Right lobe of liver (tissue), 6 donors: ENCODE data around the gene PCDHGC3. TPM values are rescaled to one million over a fixed set of nuclear protein-coding genes. Genes with fewer than 3 reads are reported as not detected.

Source experiments
- ATAC-seq, 4 donors: fragments of 200-7000 bp; cut with Tn5 transposase; one replicate each; pipeline ENCODE4 v1.9.1; 2020; ENCODE audit warnings: mild to moderate bottlenecking in 4 of 4, moderate library complexity in 4 of 4
- DNase-seq, 3 donors: peaks; one replicate each; pipeline ENCODE4 v3.0.0-alpha.2; 2020
- H3K27ac ChIP-seq, 3 donors: fragments of 200-600 bp; one replicate each; pipeline ENCODE4 v1.8.0; 2022
- H3K27me3 ChIP-seq, 2 donors: fragments of 200-600 bp; one replicate each; pipeline ENCODE4 v1.8.0; 2022
- H3K36me3 ChIP-seq, 4 donors: fragments of 200-600 bp; sonication (generic) in 1 of 4; one replicate each; pipeline versions ENCODE4 v1.5.1 to v1.8.0; 2017 to 2022; ENCODE audit warnings: control low read depth in 1 of 4
- H3K4me1 ChIP-seq, 4 donors: fragments of 200-600 bp; sonication (generic) in 1 of 4; one replicate each; pipeline versions ENCODE4 v1.5.1 to v1.8.0; 2017 to 2022; ENCODE audit warnings: control low read depth in 1 of 4
- H3K4me3 ChIP-seq, 3 donors: fragments of 200-600 bp; one replicate each; pipeline ENCODE4 v1.8.0; 2022
- H3K9me3 ChIP-seq, 4 donors: fragments of 200-600 bp; sonication (generic) in 1 of 4; one replicate each; pipeline versions ENCODE4 v1.5.1 to v1.8.0; 2017 to 2022; ENCODE audit warnings: control low read depth in 1 of 4
- CTCF ChIP-seq, 4 donors: fragments of 200-600 bp in 3 of 4; fragments of 450-650 bp in 1 of 4; IDR thresholded peaks; one replicate each; pipeline versions ENCODE4 v1.5.1 to v1.8.0; 2016 to 2022; ENCODE audit warnings: antibody characterized with exemption in 4 of 4, mild to moderate bottlenecking in 2 of 4
- POLR2A ChIP-seq: fragments of 450-650 bp; IDR thresholded peaks from one replicate; pipeline ENCODE4 v1.6.1; 2017; ENCODE audit warnings: antibody characterized with exemption, mild to moderate bottlenecking
- WGBS: methylation state at CpG from one replicate; pipeline ENCODE4 v1.1.6; 2018; ENCODE audit warnings: low coverage, low lambda C conversion rate; ENCODE audit not compliant: insufficient coverage; ENCODE audit errors: missing lambda C conversion rate; 5-methylcytosine and 5-hydroxymethylcytosine counted together
- intact Hi-C, 2 donors: fragments of 100-400 bp; cut with DNase I; formaldehyde crosslinking; loops; one replicate each; pipeline versions ENCODE4 v1.11.2 to v1.14.1; 2022
- total RNA-seq, 6 experiments: library from RNA; depleted of rRNA in 2 of 6; stranded (reverse); fragments of >200 nt in 2 of 6; fragmentation: NEBNext Ultra II Directional in 3 of 6; extraction: Animal tissue kit (Norgen Biotek cat#: 25700) in 3 of 6; gene quantifications; one replicate each; pipeline versions ENCODE4 v1.1.0 to v1.2.4, GENCODE V29; 2016 to 2023
- donor health status: DM: no; HTN: yes; CAD: no.
- donor health status: DM: no; HTN: no; CAD: no.
- donor health status: DM: no; HTN: no; CAD: no.
- donor health status: DM: no; HTN: yes; CAD: no.
- donor health status: DM: no; HTN: yes; CAD: no.

Gene PCDHGC3
- total RNA-seq, 6 experiments from 2014 or later, result 6.1 to 10.6 (median 7.6) TPM

- H3K4me1 ChIP-seq, result peaks cover 0 to 15% (median 0%) of the 10 kb centered on the region in 4 donors
- ATAC-seq (no peak), DNase-seq (peak in 1 of 3 donors; percentile 36)
- H3K36me3 ChIP-seq, result peaks cover 0 to 45% (median 14%) of the 10 kb centered on the region in 4 donors
- intact Hi-C loops, result no loop called here
- H3K4me3 ChIP-seq, result no peak overlapping the region
- 69% methylated on average over 8 of the region's 8 CpGs for WGBS
- TF ChIP-seq POLR2A, result no peak
- TF ChIP-seq CTCF (IDR thresholded peaks at IDR 0.05), result no peak
- H3K27ac ChIP-seq, result no peak overlapping the region
- no peaks in the 10 kb centered on the region for H3K9me3 ChIP-seq
- no peaks in the 10 kb centered on the region for H3K27me3 ChIP-seq
Measured at GRCh38 chr5:141517312-141517711, 41.5 kb downstream of the PCDHGC3 start.

GRCh38 chr5:141517880-141518617 is 42.3 kb downstream of the PCDHGC3 start:
- ATAC-seq (no peak), DNase-seq (peak in 1 of 3 donors; percentile 36)
- Histone ChIP-seq H3K9me3 (no peaks in the 10 kb centered on the region), H3K36me3 (peaks cover 0 to 51% (median 16%) of the 10 kb centered on the region in 4 donors), H3K27ac (no peak overlapping the region), H3K27me3 (no peaks in the 10 kb centered on the region), H3K4me1 (peaks cover 0 to 8% (median 0%) of the 10 kb centered on the region in 4 donors), H3K4me3 (no peak overlapping the region)
- intact Hi-C loops, result no loop called here
- 79% methylated on average over 11 of the region's 11 CpGs for WGBS
- TF ChIP-seq CTCF (IDR thresholded peaks at IDR 0.05) (no peak), POLR2A (no peak)

GRCh38 chr5:141518618-141519015 is 42.9 kb downstream of the PCDHGC3 start:
- WGBS, result 100% methylated on average over 1 of the region's 1 CpG
- Histone ChIP-seq H3K27me3 (no peaks in the 10 kb centered on the region), H3K27ac (no peak overlapping the region), H3K4me1 (peaks cover 0 to 4% (median 0%) of the 10 kb centered on the region in 4 donors), H3K36me3 (peaks cover 0 to 57% (median 18%) of the 10 kb centered on the region in 4 donors), H3K9me3 (no peaks in the 10 kb centered on the region), H3K4me3 (no peak overlapping the region)
- TF ChIP-seq POLR2A, result no peak
- TF ChIP-seq CTCF (IDR thresholded peaks at IDR 0.05), result no peak
- intact Hi-C loops, result no loop called here
- ATAC-seq, result no peak
- no peak for DNase-seq

- Histone ChIP-seq H3K4me1 (peaks cover 0 to 12% (median under 1%) of the 10 kb centered on the region in 4 donors), H3K27me3 (no peaks in the 10 kb centered on the region), H3K4me3 (no peak overlapping the region), H3K9me3 (no peaks in the 10 kb centered on the region), H3K36me3 (peaks cover 0 to 65% (median 20%) of the 10 kb centered on the region in 4 donors), H3K27ac (peak overlapping the region in 1 of 3 donors; percentile 49)
- ATAC-seq (no peak), DNase-seq (no peak)
- TF ChIP-seq POLR2A (no peak), CTCF (IDR thresholded peaks at IDR 0.05) (no peak)
- WGBS, result 53% methylated on average over 2 of the region's 3 CpGs
- intact Hi-C loops, result loop anchor here in 1 of 2 donors (10.0 kb wide), 1 partner anchor 45 kb away; the partner anchor contains the start of gene PCDHGC3
Measured at GRCh38 chr5:141519605-141520565, 44.1 kb downstream of the PCDHGC3 start.
